ENCODE data around the gene FMO5.
"Not testable (repeated sequence)": the region's sequence is repeated elsewhere in the genome, so short reads cannot be mapped to it uniquely, and the experiment has no call there.

FMO5 gene

GRCh38 chr1:147163019-147163418 is 62.1 kb downstream of the FMO5 start:
- no peak overlapping the region for H3K4me3 ChIP-seq (ENCODE audit: low read length)
- no peak for TF ChIP-seq ZNF274 (IDR thresholded peaks at IDR 0.05; ENCODE audit: low read depth, low read length)

DNA sequence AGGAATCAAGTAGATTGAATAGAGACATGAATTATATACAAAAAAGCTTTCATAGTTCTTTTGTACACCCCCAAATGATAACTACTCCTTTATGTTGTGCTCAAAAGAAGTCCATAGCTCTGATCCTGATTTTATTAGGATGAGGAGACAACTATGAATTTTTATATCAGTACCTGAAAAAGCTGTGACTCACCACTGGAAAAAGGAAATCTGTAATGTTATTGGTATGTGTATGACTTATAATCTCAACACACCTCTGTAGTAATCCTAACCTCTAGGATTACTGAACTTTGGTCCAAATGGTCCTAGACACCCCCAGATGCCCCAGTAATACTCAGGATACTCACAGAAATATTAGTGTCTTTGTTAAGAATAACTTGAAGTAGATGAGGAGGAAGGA is 63.0 kb downstream of the FMO5 start:
- no peak overlapping the region for H3K4me3 ChIP-seq (ENCODE audit: low read length)
- TF ChIP-seq ZNF274 (IDR thresholded peaks at IDR 0.05; ENCODE audit: low read depth, low read length), result no peak

DNA sequence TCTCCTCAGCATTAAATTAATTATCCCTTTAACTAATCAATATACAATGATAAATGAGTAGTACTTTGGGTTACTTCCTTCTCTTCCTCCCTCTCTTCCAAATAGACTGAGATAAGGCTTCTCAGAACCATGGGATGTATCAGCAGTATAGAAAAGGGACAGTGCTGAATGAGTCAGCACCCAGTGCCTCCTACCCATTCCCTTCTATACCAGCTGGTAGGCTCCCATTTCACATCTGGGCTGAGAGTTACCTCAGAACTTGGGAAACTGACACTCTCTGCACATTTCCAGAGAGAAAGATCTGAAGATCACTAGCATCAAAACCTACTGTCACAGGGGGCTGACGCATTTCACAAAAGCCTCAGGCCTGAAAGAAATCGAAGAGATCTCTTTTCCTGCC is 68.0 kb downstream of the FMO5 start:
- not testable (repeated sequence) for H3K4me3 ChIP-seq (ENCODE audit: low read length)

DNA sequence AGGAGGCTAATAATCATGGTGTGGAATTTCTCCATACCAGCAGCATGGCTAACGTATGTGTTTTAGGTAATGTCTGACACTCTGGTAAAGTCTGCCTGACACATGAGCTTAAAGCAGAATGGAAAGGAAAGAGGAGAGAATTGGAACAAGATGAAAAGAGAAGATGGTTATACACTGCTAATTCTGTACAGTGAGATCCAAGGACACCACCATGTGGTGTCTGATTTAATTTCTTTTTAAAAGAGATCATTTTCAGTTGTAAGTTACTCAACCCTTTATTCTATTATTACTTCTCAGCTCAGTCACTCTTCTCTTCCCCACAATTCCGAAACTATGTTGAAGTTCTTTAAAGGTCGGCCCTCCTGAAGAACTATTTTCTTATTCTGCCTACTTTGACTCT is 68.5 kb downstream of the FMO5 start:
- H3K4me3 ChIP-seq (ENCODE audit: low read length), result no peak overlapping the region
- no peak for TF ChIP-seq ZNF274 (IDR thresholded peaks at IDR 0.05; ENCODE audit: low read depth, low read length)

DNA sequence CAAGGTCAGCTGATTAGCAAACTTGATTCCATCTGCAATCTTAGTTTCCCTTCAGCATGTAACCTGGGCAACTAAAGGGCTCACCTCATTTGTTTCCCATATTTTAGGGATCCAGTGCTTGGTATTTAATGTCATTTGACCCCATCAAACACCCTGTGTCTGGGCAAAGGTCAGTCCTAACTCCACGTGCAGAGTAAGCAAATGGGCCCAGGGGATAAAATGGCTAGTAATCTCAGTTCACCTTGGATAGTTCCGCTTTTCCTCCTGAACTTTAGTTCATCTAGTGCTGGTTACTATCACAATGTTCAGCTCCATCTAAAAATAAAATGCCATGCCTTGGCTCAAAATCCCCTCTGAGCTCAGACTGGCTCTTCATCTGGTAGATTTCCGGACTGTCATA is 72.4 kb downstream of the FMO5 start:
- H3K4me3 ChIP-seq (ENCODE audit: low read length), result no peak overlapping the region
- TF ChIP-seq ZNF274 (IDR thresholded peaks at IDR 0.05; ENCODE audit: low read depth, low read length), result no peak

GRCh38 chr1:147151244-147151643 is 73.9 kb downstream of the FMO5 start:
- H3K4me3 ChIP-seq (ENCODE audit: low read length), result no peak overlapping the region
- no peak for TF ChIP-seq ZNF274 (IDR thresholded peaks at IDR 0.05; ENCODE audit: low read depth, low read length)

DNA sequence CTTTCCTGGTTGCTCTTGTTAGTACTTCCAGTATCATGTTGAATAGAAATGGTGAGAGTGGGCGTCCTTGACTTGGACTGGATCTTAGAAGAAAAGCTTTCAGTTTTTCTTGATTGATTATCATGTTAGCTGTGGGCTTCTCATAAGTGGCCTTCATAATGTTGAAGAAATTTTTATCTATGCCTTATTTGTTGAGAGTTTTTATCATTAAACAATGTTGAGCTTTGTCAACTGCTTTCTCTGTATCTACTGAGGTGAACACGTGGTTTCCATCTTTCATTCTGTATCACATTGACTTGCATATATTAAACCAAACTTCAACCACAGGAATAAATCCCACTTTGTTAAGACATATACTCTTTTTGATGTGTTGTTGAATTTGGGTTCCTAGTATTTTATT is 82.3 kb downstream of the FMO5 start:
- no peak for TF ChIP-seq ZNF274 (IDR thresholded peaks at IDR 0.05; ENCODE audit: low read depth, low read length)
- H3K4me3 ChIP-seq (ENCODE audit: low read length), result no peak overlapping the region

Measured in GM08714 (cell line).